ENCODE measurements around the gene CHD9NB.
A peak's percentile ranks its signal among the peaks of the same experiment; 100 is the strongest.

Gene CHD9NB

GRCh38 chr16:53090591-53091411 lies 38.1 kb upstream of the CHD9NB start:
- H3K27ac Mint-ChIP-seq (ENCODE audit: low read depth) = peak overlapping the region; percentile 67
- peaks cover 2% of the 10 kb centered on the region for H3K36me3 Mint-ChIP-seq (ENCODE audit: insufficient read depth)
- ATAC-seq (replicated peaks; ENCODE audit: extremely low read depth, poor library complexity, severe bottlenecking) = no peak
- H3K9me3 Mint-ChIP-seq = no peaks in the 10 kb centered on the region
- H3K27me3 Mint-ChIP-seq = no peaks in the 10 kb centered on the region
- H3K4me1 Mint-ChIP-seq = peaks cover 41% of the 10 kb centered on the region
- DNase-seq (ENCODE audit: low spot score in 2 of 2) = no peak
- peak overlapping the region; percentile 61 for H3K4me3 Mint-ChIP-seq

GRCh38 chr16:53090286-53090590 lies 37.5 kb upstream of the CHD9NB start:
- Mint-ChIP-seq H3K36me3 (ENCODE audit: insufficient read depth) (peaks cover 2% of the 10 kb centered on the region), H3K4me3 (peak overlapping the region; percentile 61), H3K27me3 (no peaks in the 10 kb centered on the region), H3K27ac (ENCODE audit: low read depth) (no peak overlapping the region), H3K9me3 (no peaks in the 10 kb centered on the region), H3K4me1 (peaks cover 41% of the 10 kb centered on the region)
- ATAC-seq (replicated peaks; ENCODE audit: extremely low read depth, poor library complexity, severe bottlenecking) (no peak), DNase-seq (ENCODE audit: low spot score in 2 of 2) (no peak)

GRCh38 chr16:53089434-53090285 lies 37.0 kb upstream of the CHD9NB start:
- DNase-seq (ENCODE audit: low spot score in 2 of 2) (no peak), ATAC-seq (replicated peaks; ENCODE audit: extremely low read depth, poor library complexity, severe bottlenecking) (no peak)
- Mint-ChIP-seq H3K36me3 (ENCODE audit: insufficient read depth) (peaks cover 2% of the 10 kb centered on the region), H3K27me3 (no peaks in the 10 kb centered on the region), H3K9me3 (no peaks in the 10 kb centered on the region), H3K4me3 (peak overlapping the region; percentile 3), H3K27ac (ENCODE audit: low read depth) (no peak overlapping the region), H3K4me1 (peaks cover 41% of the 10 kb centered on the region)

GRCh38 chr16:53087101-53087500 lies 34.4 kb upstream of the CHD9NB start:
- ATAC-seq (replicated peaks; ENCODE audit: extremely low read depth, poor library complexity, severe bottlenecking) = no peak
- H3K9me3 Mint-ChIP-seq = no peaks in the 10 kb centered on the region
- peak overlapping the region; percentile 6 for H3K27ac Mint-ChIP-seq (ENCODE audit: low read depth)

GRCh38 chr16:53085931-53086421 lies 33.3 kb upstream of the CHD9NB start:
- H3K4me1 Mint-ChIP-seq = peaks cover 41% of the 10 kb centered on the region
- no peaks in the 10 kb centered on the region for H3K9me3 Mint-ChIP-seq
- H3K4me3 Mint-ChIP-seq = no peak overlapping the region
- H3K27me3 Mint-ChIP-seq = no peaks in the 10 kb centered on the region
- no peak for DNase-seq (ENCODE audit: low spot score in 2 of 2)
- H3K27ac Mint-ChIP-seq (ENCODE audit: low read depth) = no peak overlapping the region
- H3K36me3 Mint-ChIP-seq (ENCODE audit: insufficient read depth) = peaks cover 7% of the 10 kb centered on the region
- ATAC-seq (replicated peaks; ENCODE audit: extremely low read depth, poor library complexity, severe bottlenecking) = no peak

More at GRCh38 chr16:53087101-53087500, 34.4 kb upstream of the CHD9NB start:
- no peak for DNase-seq (ENCODE audit: low spot score in 2 of 2)
- Mint-ChIP-seq H3K36me3 (ENCODE audit: insufficient read depth) (peaks cover 7% of the 10 kb centered on the region), H3K4me3 (no peak overlapping the region), H3K27me3 (no peaks in the 10 kb centered on the region), H3K4me1 (peaks cover 50% of the 10 kb centered on the region)

- H3K27ac Mint-ChIP-seq (ENCODE audit: low read depth) = no peak overlapping the region
- H3K4me3 Mint-ChIP-seq = no peak overlapping the region
- peaks cover 7% of the 10 kb centered on the region for H3K36me3 Mint-ChIP-seq (ENCODE audit: insufficient read depth)
- ATAC-seq (replicated peaks; ENCODE audit: extremely low read depth, poor library complexity, severe bottlenecking) (no peak), DNase-seq (ENCODE audit: low spot score in 2 of 2) (no peak)
- H3K9me3 Mint-ChIP-seq = no peaks in the 10 kb centered on the region
- peaks cover 41% of the 10 kb centered on the region for H3K4me1 Mint-ChIP-seq
- no peaks in the 10 kb centered on the region for H3K27me3 Mint-ChIP-seq
Measured at GRCh38 chr16:53085369-53085843, 32.7 kb upstream of the CHD9NB start.

GRCh38 chr16:53084746-53085334 lies 32.1 kb upstream of the CHD9NB start:
- H3K27me3 Mint-ChIP-seq = no peaks in the 10 kb centered on the region
- no peak for ATAC-seq (replicated peaks; ENCODE audit: extremely low read depth, poor library complexity, severe bottlenecking)
- peaks cover 35% of the 10 kb centered on the region for H3K4me1 Mint-ChIP-seq
- DNase-seq (ENCODE audit: low spot score in 2 of 2) = no peak
- H3K9me3 Mint-ChIP-seq = no peaks in the 10 kb centered on the region
- H3K4me3 Mint-ChIP-seq = no peak overlapping the region
- peaks cover 8% of the 10 kb centered on the region for H3K36me3 Mint-ChIP-seq (ENCODE audit: insufficient read depth)
- no peak overlapping the region for H3K27ac Mint-ChIP-seq (ENCODE audit: low read depth)

GRCh38 chr16:53084141-53084541 lies 31.4 kb upstream of the CHD9NB start:
- ATAC-seq (replicated peaks; ENCODE audit: extremely low read depth, poor library complexity, severe bottlenecking) (no peak), DNase-seq (ENCODE audit: low spot score in 2 of 2) (no peak)
- H3K4me1 Mint-ChIP-seq = peaks cover 28% of the 10 kb centered on the region
- no peak overlapping the region for H3K4me3 Mint-ChIP-seq
- H3K36me3 Mint-ChIP-seq (ENCODE audit: insufficient read depth) = peaks cover 8% of the 10 kb centered on the region
- H3K9me3 Mint-ChIP-seq = no peaks in the 10 kb centered on the region
- H3K27me3 Mint-ChIP-seq = no peaks in the 10 kb centered on the region
- H3K27ac Mint-ChIP-seq (ENCODE audit: low read depth) = peak overlapping the region; percentile 27

GRCh38 chr16:53083119-53083518 lies 30.4 kb upstream of the CHD9NB start:
- ATAC-seq (replicated peaks; ENCODE audit: extremely low read depth, poor library complexity, severe bottlenecking) = no peak
- peaks cover 36% of the 10 kb centered on the region for H3K4me1 Mint-ChIP-seq
- peaks cover 8% of the 10 kb centered on the region for H3K36me3 Mint-ChIP-seq (ENCODE audit: insufficient read depth)
- H3K9me3 Mint-ChIP-seq = no peaks in the 10 kb centered on the region
- H3K4me3 Mint-ChIP-seq = no peak overlapping the region
- H3K27me3 Mint-ChIP-seq = no peaks in the 10 kb centered on the region
- no peak overlapping the region for H3K27ac Mint-ChIP-seq (ENCODE audit: low read depth)
- no peak for DNase-seq (ENCODE audit: low spot score in 2 of 2)

GRCh38 chr16:53082509-53082908 lies 29.8 kb upstream of the CHD9NB start:
- Mint-ChIP-seq H3K9me3 (no peaks in the 10 kb centered on the region), H3K4me1 (peaks cover 40% of the 10 kb centered on the region), H3K4me3 (no peak overlapping the region), H3K36me3 (ENCODE audit: insufficient read depth) (peaks cover 6% of the 10 kb centered on the region), H3K27me3 (no peaks in the 10 kb centered on the region), H3K27ac (ENCODE audit: low read depth) (no peak overlapping the region)
- no peak for DNase-seq (ENCODE audit: low spot score in 2 of 2)
- ATAC-seq (replicated peaks; ENCODE audit: extremely low read depth, poor library complexity, severe bottlenecking) = no peak

- ATAC-seq (replicated peaks; ENCODE audit: extremely low read depth, poor library complexity, severe bottlenecking) = no peak
Measured at GRCh38 chr16:53081686-53082407, 29.1 kb upstream of the CHD9NB start.

GRCh38 chr16:53081032-53081424 lies 28.3 kb upstream of the CHD9NB start:
- Mint-ChIP-seq H3K4me1 (peaks cover 35% of the 10 kb centered on the region), H3K27ac (ENCODE audit: low read depth) (no peak overlapping the region), H3K27me3 (no peaks in the 10 kb centered on the region), H3K36me3 (ENCODE audit: insufficient read depth) (peaks cover 8% of the 10 kb centered on the region), H3K4me3 (no peak overlapping the region), H3K9me3 (no peaks in the 10 kb centered on the region)
- DNase-seq (ENCODE audit: low spot score in 2 of 2) = no peak
- ATAC-seq (replicated peaks; ENCODE audit: extremely low read depth, poor library complexity, severe bottlenecking) = no peak

More at GRCh38 chr16:53081686-53082407, 29.1 kb upstream of the CHD9NB start:
- peaks cover 6% of the 10 kb centered on the region for H3K36me3 Mint-ChIP-seq (ENCODE audit: insufficient read depth)
- H3K27me3 Mint-ChIP-seq = no peaks in the 10 kb centered on the region
- DNase-seq (ENCODE audit: low spot score in 2 of 2) = no peak
- no peaks in the 10 kb centered on the region for H3K9me3 Mint-ChIP-seq
- H3K27ac Mint-ChIP-seq (ENCODE audit: low read depth) = no peak overlapping the region
- peaks cover 38% of the 10 kb centered on the region for H3K4me1 Mint-ChIP-seq
- H3K4me3 Mint-ChIP-seq = no peak overlapping the region

All from central memory CD8-positive, alpha-beta T cell (primary cell).